Fibroblast of villous mesenchyme (primary cell): ENCODE measurements around the gene PTPRE. TPM values are rescaled to one million over a fixed set of nuclear protein-coding genes. Genes with fewer than 3 reads are reported as not detected.

Experiments used
- DNase-seq: peaks from one replicate; pipeline ENCODE4 v3.0.0-alpha.2; 2010; ENCODE audit warnings: low read depth
- H3K4me3 ChIP-seq: 2 replicates; pipeline ENCODE4 v1.5.1; 2011; ENCODE audit warnings: low read depth, mild to moderate bottlenecking, low read length
- CTCF ChIP-seq: IDR thresholded peaks from 2 replicates; pipeline ENCODE4 v1.5.1; 2012; ENCODE audit warnings: low read depth, mild to moderate bottlenecking, low read length; ENCODE audit not compliant: insufficient read depth
- total RNA-seq: library from RNA; depleted of rRNA; stranded (reverse); fragments of >200 nt; gene quantifications from 2 replicates; pipeline ENCODE4 v1.2.3, GENCODE V29; 2012

The PTPRE gene
- total RNA-seq, 1 donor: 11.2 TPM

- no peak for TF ChIP-seq CTCF
- H3K4me3 ChIP-seq: no peak overlapping the region
- peak; percentile 79 for DNase-seq
Measured at GRCh38 chr10:127889605-127890195, 17.2 kb upstream of the PTPRE start.

GRCh38 chr10:127890216-127890615 lies 16.7 kb upstream of the PTPRE start:
- no peak for DNase-seq
- H3K4me3 ChIP-seq: no peak overlapping the region
- TF ChIP-seq CTCF: no peak

- no peak for TF ChIP-seq CTCF
- no peak for DNase-seq
- no peak overlapping the region for H3K4me3 ChIP-seq
Measured at GRCh38 chr10:127890832-127891334, 16.0 kb upstream of the PTPRE start.

- H3K4me3 ChIP-seq: no peak within 1 kb of the TSS
- no peak for DNase-seq
- no peak for TF ChIP-seq CTCF
Measured at GRCh38 chr10:127892743-127893142, 14.2 kb upstream of the PTPRE start, which contains the start of gene CLRN3. CLRN3 (minus strand) TSS chr10:127892941; CDS start chr10:127892784, 157 bp downstream.

- DNase-seq: no peak
- no peak for TF ChIP-seq CTCF
Measured at GRCh38 chr10:127894146-127894545, 12.8 kb upstream of the PTPRE start.

GRCh38 chr10:127896590-127896989 lies 10.3 kb upstream of the PTPRE start:
- no peak for DNase-seq
- TF ChIP-seq CTCF: no peak

More at GRCh38 chr10:127894146-127894545, 12.8 kb upstream of the PTPRE start:
- H3K4me3 ChIP-seq: no peak overlapping the region

GRCh38 chr10:127897177-127897576 lies 9.7 kb upstream of the PTPRE start:
- no peak for DNase-seq
- no peak overlapping the region for H3K4me3 ChIP-seq
- no peak for TF ChIP-seq CTCF

More at GRCh38 chr10:127896590-127896989, 10.3 kb upstream of the PTPRE start:
- H3K4me3 ChIP-seq: no peak overlapping the region
